GM12801 (cell line): ENCODE measurements around the gene EREG.

ENCODE experiments used
- TF ChIP-seq, protein P1 (sequence below): IDR thresholded peaks from one replicate; pipeline ENCODE4 v1.5.1; 2011; ENCODE audit warnings: control low read depth; ENCODE audit not compliant: insufficient read length; ENCODE audit errors: extremely low read depth

EREG gene

DNA sequence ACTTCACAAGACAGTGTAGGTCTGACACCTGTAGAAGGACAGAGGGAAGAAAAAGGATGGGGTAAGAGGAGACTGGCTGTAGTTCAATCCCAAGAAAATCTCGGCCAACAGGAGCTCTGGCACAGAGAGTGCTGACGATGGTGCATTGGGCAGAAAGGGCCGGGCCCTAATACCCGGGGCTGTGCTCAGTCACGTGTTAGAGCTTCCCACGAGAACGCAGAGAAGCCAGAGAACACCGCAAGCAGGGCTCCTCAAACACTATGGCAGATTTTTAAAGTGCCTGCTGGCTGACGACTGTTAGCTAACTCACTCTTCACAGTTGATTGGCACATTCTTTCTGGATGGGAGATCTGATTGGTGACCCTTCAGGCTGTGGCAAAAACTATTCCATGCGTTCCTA is 35.5 kb downstream of the EREG start:
- TF ChIP-seq, protein P1, sequence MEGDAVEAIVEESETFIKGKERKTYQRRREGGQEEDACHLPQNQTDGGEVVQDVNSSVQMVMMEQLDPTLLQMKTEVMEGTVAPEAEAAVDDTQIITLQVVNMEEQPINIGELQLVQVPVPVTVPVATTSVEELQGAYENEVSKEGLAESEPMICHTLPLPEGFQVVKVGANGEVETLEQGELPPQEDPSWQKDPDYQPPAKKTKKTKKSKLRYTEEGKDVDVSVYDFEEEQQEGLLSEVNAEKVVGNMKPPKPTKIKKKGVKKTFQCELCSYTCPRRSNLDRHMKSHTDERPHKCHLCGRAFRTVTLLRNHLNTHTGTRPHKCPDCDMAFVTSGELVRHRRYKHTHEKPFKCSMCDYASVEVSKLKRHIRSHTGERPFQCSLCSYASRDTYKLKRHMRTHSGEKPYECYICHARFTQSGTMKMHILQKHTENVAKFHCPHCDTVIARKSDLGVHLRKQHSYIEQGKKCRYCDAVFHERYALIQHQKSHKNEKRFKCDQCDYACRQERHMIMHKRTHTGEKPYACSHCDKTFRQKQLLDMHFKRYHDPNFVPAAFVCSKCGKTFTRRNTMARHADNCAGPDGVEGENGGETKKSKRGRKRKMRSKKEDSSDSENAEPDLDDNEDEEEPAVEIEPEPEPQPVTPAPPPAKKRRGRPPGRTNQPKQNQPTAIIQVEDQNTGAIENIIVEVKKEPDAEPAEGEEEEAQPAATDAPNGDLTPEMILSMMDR = no peak

DNA sequence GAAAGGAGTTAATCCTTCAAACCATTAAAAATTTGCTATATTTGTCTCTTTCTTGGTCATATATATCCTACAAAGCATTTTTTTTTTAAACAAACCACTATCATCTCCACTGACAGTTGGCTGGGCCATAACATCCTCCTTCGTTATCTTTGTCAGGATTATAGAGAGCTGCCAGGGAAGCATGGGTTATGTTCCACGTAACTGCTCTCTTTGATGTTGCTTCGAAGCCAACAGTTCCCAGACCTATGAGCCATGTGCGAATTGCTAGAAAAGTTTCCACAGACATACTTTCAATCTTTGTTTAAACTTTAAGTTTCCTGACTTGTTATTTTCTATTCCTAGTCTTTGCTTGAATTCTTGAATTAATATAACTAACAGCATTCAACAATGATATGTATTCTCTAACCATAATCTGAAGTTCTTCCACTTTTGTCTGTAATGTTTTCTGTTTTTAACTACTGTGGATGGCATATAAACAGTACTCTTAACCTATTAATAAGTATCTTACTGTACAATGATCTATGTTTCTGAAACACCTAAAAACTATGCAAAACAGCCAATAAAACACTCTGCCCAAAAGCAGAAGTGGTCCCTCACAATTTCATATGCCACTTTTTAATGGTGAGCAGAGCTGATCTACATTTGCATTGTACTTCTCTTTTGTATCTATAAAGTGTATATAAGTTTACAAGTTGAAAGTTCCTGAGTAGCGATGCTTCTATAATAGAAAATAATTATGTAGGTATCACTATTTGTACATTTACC is 37.9 kb downstream of the EREG start:
- TF ChIP-seq, protein P1 = no peak

DNA sequence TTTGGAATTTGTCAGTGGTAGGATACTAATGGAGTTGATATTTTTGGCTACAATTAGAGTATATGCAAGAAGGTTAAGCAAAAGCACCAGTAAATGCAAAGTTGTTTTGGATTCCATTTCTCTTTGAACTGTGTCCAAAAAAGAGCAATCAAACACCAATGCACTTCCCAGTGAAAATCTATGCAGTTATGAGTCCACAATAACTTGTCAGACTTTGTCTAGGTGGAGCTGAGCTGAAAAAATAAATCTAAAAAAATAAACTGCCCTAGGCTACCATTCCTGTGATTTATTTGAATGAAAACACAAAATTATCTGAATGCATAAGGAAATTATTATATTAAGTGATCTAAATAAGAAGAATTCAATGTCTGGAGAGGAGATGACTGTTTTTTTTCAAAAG is 42.9 kb downstream of the EREG start:
- TF ChIP-seq, protein P1 = no peak

DNA sequence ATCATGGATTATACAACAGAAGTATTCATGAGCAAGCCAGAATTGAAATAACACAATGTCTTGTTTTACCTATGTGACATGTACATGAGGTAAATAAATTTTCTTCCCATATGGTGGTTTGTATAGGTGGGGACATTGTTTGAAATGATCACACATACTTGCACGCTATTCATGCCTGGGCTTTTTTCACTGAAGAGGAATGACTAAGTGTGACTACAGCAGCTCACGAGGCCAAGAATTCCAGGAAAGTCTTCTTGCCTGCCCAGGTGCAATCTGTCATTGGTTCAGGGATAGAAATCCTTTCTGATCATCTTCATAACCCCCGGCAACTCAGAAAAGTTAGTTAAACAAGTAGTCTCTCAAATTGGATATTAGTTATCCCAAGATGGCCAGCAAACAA is 43.7 kb downstream of the EREG start:
- TF ChIP-seq, protein P1 = no peak

DNA sequence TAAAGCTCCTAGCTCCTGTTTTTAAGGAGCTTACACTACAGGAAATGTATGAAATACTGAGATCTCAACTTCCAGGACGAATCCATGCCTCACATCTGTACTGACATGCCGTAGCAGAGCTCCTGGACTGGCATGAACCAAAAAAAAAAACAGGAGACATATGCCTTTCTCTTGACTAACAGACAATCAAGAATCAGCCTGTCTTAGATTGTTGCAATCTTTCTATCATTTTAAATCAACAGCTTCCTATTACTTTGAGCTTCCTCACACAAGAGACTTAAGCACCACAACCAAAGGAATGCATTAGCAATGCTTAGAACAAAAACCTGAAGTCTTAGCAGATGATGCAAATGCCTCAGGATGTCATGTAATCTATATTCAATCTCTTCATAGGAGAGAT is 45.3 kb downstream of the EREG start:
- TF ChIP-seq, protein P1 = no peak

DNA sequence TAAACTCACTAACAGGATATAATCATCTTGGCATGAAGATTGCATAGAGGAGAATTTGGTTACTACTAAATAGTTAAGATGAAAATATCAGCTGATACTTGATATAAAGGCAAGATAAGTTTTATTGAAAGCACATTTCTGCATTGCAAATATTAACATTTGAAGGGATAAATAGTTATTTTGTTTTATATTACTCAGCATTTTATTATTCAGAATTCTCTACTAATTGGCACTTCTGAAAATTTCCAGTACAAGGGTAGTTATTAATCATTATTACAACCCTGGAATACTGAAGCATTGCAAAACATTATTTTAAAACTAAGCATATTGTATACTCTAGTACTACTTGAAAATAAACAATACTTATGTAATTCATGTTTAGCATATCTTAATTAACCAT is 47.3 kb downstream of the EREG start:
- TF ChIP-seq, protein P1 = no peak

DNA sequence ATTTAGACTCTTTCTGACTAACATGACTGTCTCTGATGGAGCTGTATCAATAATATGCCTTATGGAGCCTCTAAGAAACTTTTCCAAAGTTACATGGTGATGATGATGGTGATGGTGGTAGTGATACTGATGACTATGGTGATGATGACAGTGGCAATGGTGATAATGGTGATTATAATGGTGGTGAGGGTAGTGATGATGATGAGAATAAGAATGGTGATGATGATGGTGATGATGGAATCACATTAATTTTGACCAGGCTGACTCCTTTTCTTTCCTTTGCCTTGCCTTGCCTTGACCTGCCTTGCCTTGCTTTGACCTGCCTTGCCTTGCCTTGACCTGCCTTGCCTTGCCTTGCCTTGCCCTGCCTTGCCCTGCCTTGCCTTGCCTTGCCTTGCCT is 48.3 kb downstream of the EREG start:
- TF ChIP-seq, protein P1 = no peak
